ENCODE data around the gene SIM2. TPM values are rescaled to one million over a fixed set of nuclear protein-coding genes. Genes with fewer than 3 reads are reported as not detected.

The SIM2 gene
- total RNA-seq, 1 donor from 2014 or later, result not detected

GRCh38 chr21:36753556-36753955 is 54.6 kb downstream of the SIM2 start:
- H3K4me3 ChIP-seq, result peak overlapping the region; percentile 29
- peaks cover 4% of the 10 kb centered on the region for H3K4me1 ChIP-seq
- peak overlapping the region; percentile 51 for H3K27ac ChIP-seq (replicated peaks)
- TF ChIP-seq, protein P1, sequence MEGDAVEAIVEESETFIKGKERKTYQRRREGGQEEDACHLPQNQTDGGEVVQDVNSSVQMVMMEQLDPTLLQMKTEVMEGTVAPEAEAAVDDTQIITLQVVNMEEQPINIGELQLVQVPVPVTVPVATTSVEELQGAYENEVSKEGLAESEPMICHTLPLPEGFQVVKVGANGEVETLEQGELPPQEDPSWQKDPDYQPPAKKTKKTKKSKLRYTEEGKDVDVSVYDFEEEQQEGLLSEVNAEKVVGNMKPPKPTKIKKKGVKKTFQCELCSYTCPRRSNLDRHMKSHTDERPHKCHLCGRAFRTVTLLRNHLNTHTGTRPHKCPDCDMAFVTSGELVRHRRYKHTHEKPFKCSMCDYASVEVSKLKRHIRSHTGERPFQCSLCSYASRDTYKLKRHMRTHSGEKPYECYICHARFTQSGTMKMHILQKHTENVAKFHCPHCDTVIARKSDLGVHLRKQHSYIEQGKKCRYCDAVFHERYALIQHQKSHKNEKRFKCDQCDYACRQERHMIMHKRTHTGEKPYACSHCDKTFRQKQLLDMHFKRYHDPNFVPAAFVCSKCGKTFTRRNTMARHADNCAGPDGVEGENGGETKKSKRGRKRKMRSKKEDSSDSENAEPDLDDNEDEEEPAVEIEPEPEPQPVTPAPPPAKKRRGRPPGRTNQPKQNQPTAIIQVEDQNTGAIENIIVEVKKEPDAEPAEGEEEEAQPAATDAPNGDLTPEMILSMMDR (IDR thresholded peaks at IDR 0.05; ENCODE audit: borderline replicate concordance), result no peak
- intact Hi-C loops (cut with micrococcal nuclease), result no loop called here
- no peaks in the 10 kb centered on the region for H3K9me3 ChIP-seq (replicated peaks)
- H3K36me3 ChIP-seq, result no peaks in the 10 kb centered on the region
- no peak for DNase-seq
- peaks cover 4% of the 10 kb centered on the region for H3K27me3 ChIP-seq (ENCODE audit: low read depth)

- H3K27ac ChIP-seq (replicated peaks), result peak overlapping the region; percentile 51
- H3K4me3 ChIP-seq, result peak overlapping the region; percentile 29
- TF ChIP-seq, protein P1 (IDR thresholded peaks at IDR 0.05; ENCODE audit: borderline replicate concordance), result no peak
- intact Hi-C loops (cut with micrococcal nuclease), result no loop called here
- H3K9me3 ChIP-seq (replicated peaks), result no peaks in the 10 kb centered on the region
- H3K36me3 ChIP-seq, result peaks cover 7% of the 10 kb centered on the region
- H3K27me3 ChIP-seq (ENCODE audit: low read depth), result no peaks in the 10 kb centered on the region
- DNase-seq, result no peak
- H3K4me1 ChIP-seq, result peaks cover 4% of the 10 kb centered on the region
These were observed 55.5 kb downstream of the SIM2 start for GRCh38 chr21:36754241-36754898.

GRCh38 chr21:36756527-36756926 is 57.6 kb downstream of the SIM2 start:
- intact Hi-C loops (cut with micrococcal nuclease), result no loop called here
- Histone ChIP-seq H3K27me3 (ENCODE audit: low read depth) (no peaks in the 10 kb centered on the region), H3K4me1 (peaks cover under 1% of the 10 kb centered on the region), H3K4me3 (no peak overlapping the region), H3K9me3 (replicated peaks) (no peaks in the 10 kb centered on the region), H3K27ac (replicated peaks) (no peak overlapping the region), H3K36me3 (peaks cover 7% of the 10 kb centered on the region)
- TF ChIP-seq, protein P1 (IDR thresholded peaks at IDR 0.05; ENCODE audit: borderline replicate concordance), result no peak
- no peak for DNase-seq

GRCh38 chr21:36757196-36757595 is 58.3 kb downstream of the SIM2 start:
- H3K36me3 ChIP-seq, result peaks cover 7% of the 10 kb centered on the region
- intact Hi-C loops (cut with micrococcal nuclease), result no loop called here
- DNase-seq, result no peak
- H3K4me3 ChIP-seq, result no peak overlapping the region
- TF ChIP-seq, protein P1 (IDR thresholded peaks at IDR 0.05; ENCODE audit: borderline replicate concordance), result no peak
- H3K4me1 ChIP-seq, result no peaks in the 10 kb centered on the region
- no peaks in the 10 kb centered on the region for H3K9me3 ChIP-seq (replicated peaks)
- no peaks in the 10 kb centered on the region for H3K27me3 ChIP-seq (ENCODE audit: low read depth)
- H3K27ac ChIP-seq (replicated peaks), result no peak overlapping the region

GRCh38 chr21:36759348-36760083 is 60.6 kb downstream of the SIM2 start:
- Histone ChIP-seq H3K9me3 (replicated peaks) (no peaks in the 10 kb centered on the region), H3K27ac (replicated peaks) (no peak overlapping the region), H3K36me3 (peaks cover 7% of the 10 kb centered on the region), H3K4me1 (no peaks in the 10 kb centered on the region), H3K27me3 (ENCODE audit: low read depth) (no peaks in the 10 kb centered on the region), H3K4me3 (no peak overlapping the region)
- DNase-seq, result no peak
- TF ChIP-seq, protein P1 (IDR thresholded peaks at IDR 0.05; ENCODE audit: borderline replicate concordance), result no peak
- intact Hi-C loops (cut with micrococcal nuclease), result no loop called here

Measured in left ventricle myocardium inferior (tissue), 1 donor.